Activated CD8-positive, alpha-beta T cell treated with anti-CD3 and anti-CD28 coated beads for 36 hours (primary cell): ENCODE data around the gene KCND3. TPM values are rescaled to one million over a fixed set of nuclear protein-coding genes. Genes with fewer than 3 reads are reported as not detected.

Source experiments
- ATAC-seq: fragments of 200-7000 bp; cut with Tn5 transposase; one replicate; pipeline ENCODE4 v1.10.0; 2021; ENCODE audit warnings: mild to moderate bottlenecking, moderate library complexity
- CTCF ChIA-PET: fragments of 350-600 bp; sonication (Branson Sonifier 250); formaldehyde crosslinking; loops from one replicate; lab custom pipeline; 2021; ENCODE audit warnings: antibody characterized with exemption; lab: Charles Lee
- POLR2A ChIA-PET: fragments of 350-600 bp; sonication (Branson Sonifier 250); formaldehyde crosslinking; loops from one replicate; lab custom pipeline; 2021; ENCODE audit warnings: antibody characterized with exemption; lab: Charles Lee
- DNase-seq: peaks from one replicate; pipeline ENCODE4 v3.0.0-alpha.2; 2020
- H3K27ac Mint-ChIP-seq: one replicate; pipeline ENCODE4 v1.8.0; 2021; ENCODE audit warnings: mild to moderate bottlenecking, mixed read lengths
- H3K27me3 Mint-ChIP-seq: one replicate; pipeline ENCODE4 v1.8.0; 2021; ENCODE audit warnings: mixed read lengths
- H3K36me3 Mint-ChIP-seq: one replicate; pipeline ENCODE4 v1.8.0; 2021; ENCODE audit warnings: low read depth, mixed read lengths
- H3K4me1 Mint-ChIP-seq: one replicate; pipeline ENCODE4 v1.8.0; 2021; ENCODE audit warnings: low read depth, mixed read lengths
- H3K4me3 Mint-ChIP-seq: one replicate; pipeline ENCODE4 v1.8.0; 2021; ENCODE audit warnings: mild to moderate bottlenecking, moderate library complexity, mixed read lengths
- H3K9me3 Mint-ChIP-seq: one replicate; pipeline ENCODE4 v1.8.0; 2021; ENCODE audit warnings: mixed read lengths
- intact Hi-C: fragments of 100-400 bp; cut with micrococcal nuclease; formaldehyde crosslinking; loops from one replicate; pipeline ENCODE4 v1.10.0; 2022
- total RNA-seq, 2 experiments: library from RNA; stranded (reverse); gene quantifications; one replicate each; pipeline ENCODE4 v1.2.3, GENCODE V29; 2021
- TF ChIP-seq, protein P1 (sequence below): fragments of 200-600 bp; IDR thresholded peaks from one replicate; pipeline ENCODE4 v1.8.0; 2022; ENCODE audit warnings: antibody characterized with exemption, mild to moderate bottlenecking

The KCND3 gene
- total RNA-seq, 2 experiments from 2014 or later = not detected

DNA sequence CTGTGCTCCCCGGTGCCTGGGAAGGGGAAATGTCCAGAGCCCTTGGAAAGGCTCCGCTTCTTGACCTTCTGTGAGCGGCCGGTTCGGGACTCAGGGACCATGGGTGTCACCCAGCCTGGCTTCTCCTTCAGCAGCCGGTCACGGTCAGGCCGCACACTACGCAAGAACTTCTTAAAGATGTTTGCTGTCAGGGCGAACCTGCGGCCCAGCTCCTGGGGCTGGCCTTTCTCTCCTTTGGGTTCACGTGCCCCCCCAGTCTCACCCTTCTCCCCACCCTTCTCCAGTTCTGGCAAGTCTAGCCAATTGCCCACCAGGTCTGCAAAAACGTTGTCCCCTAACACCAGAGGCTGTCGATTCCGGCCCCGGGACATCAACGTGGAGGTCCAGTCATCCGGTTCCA lies 262.4 kb downstream of the KCND3 start:
- no peak for ATAC-seq
- no peaks in the 10 kb centered on the region for H3K36me3 Mint-ChIP-seq
- TF ChIP-seq, protein P1, sequence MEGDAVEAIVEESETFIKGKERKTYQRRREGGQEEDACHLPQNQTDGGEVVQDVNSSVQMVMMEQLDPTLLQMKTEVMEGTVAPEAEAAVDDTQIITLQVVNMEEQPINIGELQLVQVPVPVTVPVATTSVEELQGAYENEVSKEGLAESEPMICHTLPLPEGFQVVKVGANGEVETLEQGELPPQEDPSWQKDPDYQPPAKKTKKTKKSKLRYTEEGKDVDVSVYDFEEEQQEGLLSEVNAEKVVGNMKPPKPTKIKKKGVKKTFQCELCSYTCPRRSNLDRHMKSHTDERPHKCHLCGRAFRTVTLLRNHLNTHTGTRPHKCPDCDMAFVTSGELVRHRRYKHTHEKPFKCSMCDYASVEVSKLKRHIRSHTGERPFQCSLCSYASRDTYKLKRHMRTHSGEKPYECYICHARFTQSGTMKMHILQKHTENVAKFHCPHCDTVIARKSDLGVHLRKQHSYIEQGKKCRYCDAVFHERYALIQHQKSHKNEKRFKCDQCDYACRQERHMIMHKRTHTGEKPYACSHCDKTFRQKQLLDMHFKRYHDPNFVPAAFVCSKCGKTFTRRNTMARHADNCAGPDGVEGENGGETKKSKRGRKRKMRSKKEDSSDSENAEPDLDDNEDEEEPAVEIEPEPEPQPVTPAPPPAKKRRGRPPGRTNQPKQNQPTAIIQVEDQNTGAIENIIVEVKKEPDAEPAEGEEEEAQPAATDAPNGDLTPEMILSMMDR = no peak
- intact Hi-C loops = no loop called here
- H3K27me3 Mint-ChIP-seq = no peaks in the 10 kb centered on the region
- no peak overlapping the region for H3K4me3 Mint-ChIP-seq
- no peak overlapping the region for H3K27ac Mint-ChIP-seq
- POLR2A ChIA-PET = interaction anchor here (1.2 to 3.4 kb wide), 2 partner anchors 8 to 11 kb away, joined by 3 to 11 read pairs; no protein-coding TSS in a partner anchor
- H3K4me1 Mint-ChIP-seq = peaks cover 9% of the 10 kb centered on the region
- DNase-seq = no peak
- CTCF ChIA-PET = interaction anchor here (3.2 kb wide), 1 partner anchor 12 kb away, joined by 19 read pairs; no protein-coding TSS in a partner anchor
- H3K9me3 Mint-ChIP-seq = no peaks in the 10 kb centered on the region

DNA sequence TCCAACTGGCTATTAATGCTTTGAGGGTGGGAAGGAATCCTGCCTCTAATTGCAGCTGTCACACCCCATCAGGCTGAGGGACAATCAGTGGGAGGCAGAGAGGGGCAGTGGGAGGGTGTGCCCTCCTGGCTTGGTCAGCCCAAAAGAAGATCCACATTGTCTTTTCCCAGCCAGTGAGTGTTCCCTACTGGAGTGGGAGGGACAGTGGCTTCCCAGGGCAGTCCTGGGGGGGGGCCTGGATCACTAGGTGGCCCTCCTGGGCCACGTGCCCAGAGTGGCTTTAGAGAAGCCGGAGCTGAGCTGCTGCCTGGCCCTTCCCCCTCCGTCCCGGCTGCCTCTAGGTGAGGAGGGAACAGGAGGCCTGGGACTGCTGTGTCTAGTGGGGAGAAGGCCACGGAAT lies 264.3 kb downstream of the KCND3 start:
- H3K36me3 Mint-ChIP-seq = no peaks in the 10 kb centered on the region
- CTCF ChIA-PET = interaction anchor here (1.1 kb wide), 1 partner anchor 508 kb away, joined by 3 read pairs; no protein-coding TSS in a partner anchor
- no peak overlapping the region for H3K27ac Mint-ChIP-seq
- POLR2A ChIA-PET = interaction anchor here (0.7 kb wide), 1 partner anchor 10 kb away, joined by 3 read pairs; no protein-coding TSS in a partner anchor
- no peaks in the 10 kb centered on the region for H3K27me3 Mint-ChIP-seq
- intact Hi-C loops = no loop called here
- no peak for DNase-seq
- peaks cover 12% of the 10 kb centered on the region for H3K4me1 Mint-ChIP-seq
- H3K4me3 Mint-ChIP-seq = no peak overlapping the region
- H3K9me3 Mint-ChIP-seq = no peaks in the 10 kb centered on the region
- no peak for ATAC-seq
- TF ChIP-seq, protein P1 = no peak

DNA sequence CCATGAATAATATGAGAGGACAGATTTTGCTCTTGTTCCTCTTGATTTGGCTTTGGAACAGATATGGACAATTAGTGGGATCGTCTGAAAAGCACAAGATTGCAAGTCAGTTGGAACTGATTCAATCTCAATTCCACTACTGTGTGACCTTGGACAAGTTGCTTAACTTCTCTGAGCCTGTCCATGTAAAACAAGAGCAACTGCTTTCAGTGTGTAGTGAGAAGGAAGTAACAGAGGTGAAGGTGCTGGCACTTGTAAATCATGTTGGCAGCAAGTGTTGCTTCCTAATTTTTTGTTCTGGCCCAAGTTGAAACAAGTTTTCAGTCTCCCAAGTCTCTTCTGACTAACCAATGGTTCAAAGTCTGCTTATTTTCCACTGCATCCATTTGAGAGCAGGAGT lies 265.6 kb downstream of the KCND3 start:
- Mint-ChIP-seq H3K27ac (no peak overlapping the region), H3K9me3 (no peaks in the 10 kb centered on the region), H3K27me3 (no peaks in the 10 kb centered on the region), H3K4me1 (peaks cover 12% of the 10 kb centered on the region), H3K36me3 (no peaks in the 10 kb centered on the region), H3K4me3 (no peak overlapping the region)
- ATAC-seq (no peak), DNase-seq (no peak)
- CTCF ChIA-PET = no interaction called here
- intact Hi-C loops = no loop called here
- TF ChIP-seq, protein P1 = no peak
- POLR2A ChIA-PET = no interaction called here

DNA sequence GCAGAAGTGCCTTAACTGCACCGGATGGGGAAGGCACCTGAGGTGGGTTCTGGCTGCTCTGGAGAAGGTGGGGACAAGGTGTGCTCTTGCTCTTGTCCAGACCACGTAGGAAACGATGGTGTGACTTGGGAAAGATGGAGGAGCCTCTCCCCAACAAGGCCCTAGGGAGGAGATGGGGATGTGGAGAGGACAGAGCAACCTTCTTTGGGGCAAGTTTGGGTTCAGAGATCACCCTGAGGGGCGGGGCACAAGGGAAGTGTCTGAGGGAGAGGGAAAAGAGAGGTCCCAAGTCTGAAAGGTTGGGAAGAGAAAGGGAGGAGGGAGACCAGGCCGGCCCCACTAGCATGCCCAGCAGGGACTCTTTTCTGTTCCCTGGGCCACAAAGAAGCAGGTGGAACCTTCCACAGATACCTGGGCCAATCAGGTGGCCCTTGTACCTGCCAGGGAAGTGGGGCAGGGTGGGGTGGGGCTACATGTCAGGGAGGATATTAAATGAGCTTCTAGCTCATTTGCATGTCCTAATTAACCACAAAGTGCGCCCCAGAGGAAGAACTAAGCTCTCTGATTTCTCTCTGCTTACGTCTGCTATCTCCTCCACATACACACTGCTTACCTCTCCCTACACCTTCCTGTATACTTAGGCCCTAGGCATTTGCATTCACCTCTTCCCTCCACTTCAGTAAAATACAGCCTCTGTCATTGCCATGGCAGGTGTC lies 266.2 kb downstream of the KCND3 start:
- TF ChIP-seq, protein P1 = no peak
- POLR2A ChIA-PET = interaction anchor here (0.7 to 1.3 kb wide), 2 partner anchors 32 to 217 kb away, joined by 3 to 4 read pairs; partner anchors contain the start of gene DDX20
- H3K27ac Mint-ChIP-seq = no peak overlapping the region
- H3K9me3 Mint-ChIP-seq = no peaks in the 10 kb centered on the region
- no peaks in the 10 kb centered on the region for H3K27me3 Mint-ChIP-seq
- CTCF ChIA-PET = no interaction called here
- no peak overlapping the region for H3K4me3 Mint-ChIP-seq
- intact Hi-C loops = no loop called here
- H3K36me3 Mint-ChIP-seq = no peaks in the 10 kb centered on the region
- H3K4me1 Mint-ChIP-seq = peaks cover 12% of the 10 kb centered on the region
- no peak for ATAC-seq
- DNase-seq = no peak
